Naive B cell (primary cell): ENCODE data around the gene EDARADD. TPM values are rescaled to one million over a fixed set of nuclear protein-coding genes. Genes with fewer than 3 reads are reported as not detected.

ENCODE experiments used
- ATAC-seq, 2 donors: fragments of 150-1000 bp; cut with Tn5 transposase; 2 replicates each; pipeline ENCODE4 v1.10.0; 2021; ENCODE audit warnings: low read depth in 2 of 2, mild to moderate bottlenecking in 2 of 2, moderate library complexity in 2 of 2
- DNase-seq: peaks from one replicate; pipeline ENCODE4 v3.0.0; 2022
- H3K27ac Mint-ChIP-seq, 6 donors: one replicate each; pipeline ENCODE4 v1.8.0; 2020 to 2022; ENCODE audit warnings: mild to moderate bottlenecking in 6 of 6, mixed read lengths in 6 of 6, moderate library complexity in 5 of 6, inconsistent platforms in 2 of 6
- H3K27me3 Mint-ChIP-seq, 3 donors: one replicate each; pipeline ENCODE4 v1.8.0; 2021 to 2022; ENCODE audit warnings: mixed read lengths in 3 of 3, mild to moderate bottlenecking in 1 of 3
- H3K36me3 Mint-ChIP-seq, 2 donors: one replicate each; pipeline ENCODE4 v1.8.0; 2020 to 2022; ENCODE audit warnings: mixed read lengths in 2 of 2, inconsistent platforms in 1 of 2, mild to moderate bottlenecking in 1 of 2
- H3K4me1 Mint-ChIP-seq, 3 donors: one replicate each; pipeline ENCODE4 v1.8.0; 2020 to 2022; ENCODE audit warnings: mixed read lengths in 3 of 3, inconsistent platforms in 1 of 3, mild to moderate bottlenecking in 1 of 3, moderate library complexity in 1 of 3
- H3K4me3 Mint-ChIP-seq, 8 donors: one replicate each; pipeline ENCODE4 v1.8.0; 2020 to 2022; ENCODE audit warnings: mild to moderate bottlenecking in 8 of 8, mixed read lengths in 8 of 8, moderate library complexity in 8 of 8, inconsistent platforms in 2 of 8
- H3K9me3 Mint-ChIP-seq, 7 donors: one replicate each; pipeline ENCODE4 v1.8.0; 2020 to 2022; ENCODE audit warnings: mixed read lengths in 7 of 7, mild to moderate bottlenecking in 5 of 7, inconsistent platforms in 2 of 7, moderate library complexity in 1 of 7
- polyA plus RNA-seq, 6 donors: library from polyadenylated mRNA; unstranded; fragments of 300-500 nt; fragmentation: Illumina TruSeq; gene quantifications; one replicate each; pipeline ENCODE4 v1.2.3, GENCODE V29; 2021; ENCODE audit warnings: low read depth in 6 of 6

EDARADD gene
- polyA plus RNA-seq, 6 donors from 2014 or later: not detected

- DNase-seq (no peak), ATAC-seq (no peak)
- Mint-ChIP-seq H3K27ac (no peak overlapping the region), H3K4me3 (peak overlapping the region in 7 of 8 donors; percentile 61 to 92 (median 85)), H3K36me3 (peaks cover 4 to 15% of the 10 kb centered on the region in 2 donors), H3K4me1 (peaks cover 18 to 23% (median 22%) of the 10 kb centered on the region in 3 donors), H3K27me3 (peaks cover 38 to 65% (median 53%) of the 10 kb centered on the region in 3 donors), H3K9me3 (peaks cover 0 to 3% (median 0%) of the 10 kb centered on the region in 7 donors)
These were observed 2.6 kb downstream of the EDARADD start for GRCh38 chr1:236396665-236397043.

GRCh38 chr1:236397173-236397759, 3.2 kb downstream of the EDARADD start:
- Mint-ChIP-seq H3K27ac (peak overlapping the region in 1 of 6 donors; percentile 82), H3K9me3 (peaks cover 0 to 3% (median 0%) of the 10 kb centered on the region in 7 donors), H3K27me3 (peaks cover 36 to 66% (median 53%) of the 10 kb centered on the region in 3 donors), H3K4me3 (peak overlapping the region in 3 of 8 donors; percentile 8 to 75 (median 61)), H3K36me3 (peaks cover 5 to 15% of the 10 kb centered on the region in 2 donors), H3K4me1 (peaks cover 18 to 23% (median 22%) of the 10 kb centered on the region in 3 donors)
- DNase-seq (no peak), ATAC-seq (no peak)

- H3K4me1 Mint-ChIP-seq: peaks cover 18 to 22% (median 22%) of the 10 kb centered on the region in 3 donors
- peaks cover 5 to 15% of the 10 kb centered on the region in 2 donors for H3K36me3 Mint-ChIP-seq
- peak overlapping the region in 2 of 8 donors; percentile 19 to 53 for H3K4me3 Mint-ChIP-seq
- ATAC-seq (no peak), DNase-seq (no peak)
- peaks cover 0 to 3% (median 0%) of the 10 kb centered on the region in 7 donors for H3K9me3 Mint-ChIP-seq
- peaks cover 34 to 66% (median 46%) of the 10 kb centered on the region in 3 donors for H3K27me3 Mint-ChIP-seq
- no peak overlapping the region for H3K27ac Mint-ChIP-seq
These were observed 4.5 kb downstream of the EDARADD start for GRCh38 chr1:236398538-236398937.

GRCh38 chr1:236400061-236400603, 6.0 kb downstream of the EDARADD start:
- peaks cover 5 to 8% of the 10 kb centered on the region in 2 donors for H3K36me3 Mint-ChIP-seq
- no peak for DNase-seq
- peak overlapping the region in 1 of 6 donors; percentile 17 for H3K27ac Mint-ChIP-seq
- no peak for ATAC-seq
- H3K4me3 Mint-ChIP-seq: no peak overlapping the region
- peaks cover 0 to 3% (median 0%) of the 10 kb centered on the region in 7 donors for H3K9me3 Mint-ChIP-seq
- peaks cover 7 to 8% (median 7%) of the 10 kb centered on the region in 3 donors for H3K4me1 Mint-ChIP-seq
- peaks cover 21 to 52% (median 31%) of the 10 kb centered on the region in 3 donors for H3K27me3 Mint-ChIP-seq

GRCh38 chr1:236401698-236402097, 7.6 kb downstream of the EDARADD start:
- Mint-ChIP-seq H3K9me3 (peaks cover 0 to 3% (median 0%) of the 10 kb centered on the region in 7 donors), H3K4me1 (no peaks in the 10 kb centered on the region), H3K36me3 (peaks cover 0 to 5% of the 10 kb centered on the region in 2 donors), H3K4me3 (no peak overlapping the region), H3K27ac (no peak overlapping the region), H3K27me3 (peaks cover 11 to 38% (median 20%) of the 10 kb centered on the region in 3 donors)
- ATAC-seq: no peak
- DNase-seq: no peak

- Mint-ChIP-seq H3K36me3 (peaks cover 0 to 5% of the 10 kb centered on the region in 2 donors), H3K4me3 (no peak overlapping the region), H3K9me3 (no peaks in the 10 kb centered on the region), H3K4me1 (no peaks in the 10 kb centered on the region), H3K27ac (peak overlapping the region in 1 of 6 donors; percentile 78), H3K27me3 (peaks cover 0 to 17% (median 0%) of the 10 kb centered on the region in 3 donors)
- DNase-seq: no peak
- ATAC-seq: no peak
These were observed 10.0 kb downstream of the EDARADD start for GRCh38 chr1:236403905-236404696.

GRCh38 chr1:236407059-236407458, 13.0 kb downstream of the EDARADD start:
- H3K27ac Mint-ChIP-seq: no peak overlapping the region
- ATAC-seq (no peak), DNase-seq (no peak)
- H3K36me3 Mint-ChIP-seq: no peaks in the 10 kb centered on the region
- peaks cover 0 to 1% (median 0%) of the 10 kb centered on the region in 3 donors for H3K27me3 Mint-ChIP-seq
- H3K4me3 Mint-ChIP-seq: peak overlapping the region in 1 of 8 donors; percentile 30
- no peaks in the 10 kb centered on the region for H3K9me3 Mint-ChIP-seq
- H3K4me1 Mint-ChIP-seq: no peaks in the 10 kb centered on the region

GRCh38 chr1:236413688-236414087, 19.6 kb downstream of the EDARADD start:
- H3K27me3 Mint-ChIP-seq: peaks cover 0 to 9% (median 1%) of the 10 kb centered on the region in 3 donors
- H3K9me3 Mint-ChIP-seq: no peaks in the 10 kb centered on the region

GRCh38 chr1:236416165-236416564, 22.1 kb downstream of the EDARADD start:
- Mint-ChIP-seq H3K27me3 (peaks cover 0 to 9% (median 3%) of the 10 kb centered on the region in 3 donors), H3K4me1 (peaks cover 3 to 10% (median 6%) of the 10 kb centered on the region in 3 donors), H3K27ac (peak overlapping the region in 5 of 6 donors; percentile 76 to 92 (median 78)), H3K36me3 (no peaks in the 10 kb centered on the region), H3K9me3 (no peaks in the 10 kb centered on the region), H3K4me3 (peak overlapping the region in 4 of 8 donors; percentile 5 to 49 (median 22))
- DNase-seq (peak; percentile 11), ATAC-seq (peak; percentile 73 to 80)

More at GRCh38 chr1:236413688-236414087, 19.6 kb downstream of the EDARADD start:
- DNase-seq (no peak), ATAC-seq (no peak)
- no peak overlapping the region for H3K27ac Mint-ChIP-seq
- H3K36me3 Mint-ChIP-seq: no peaks in the 10 kb centered on the region
- H3K4me3 Mint-ChIP-seq: no peak overlapping the region
- peaks cover 3 to 10% (median 6%) of the 10 kb centered on the region in 3 donors for H3K4me1 Mint-ChIP-seq

- Mint-ChIP-seq H3K36me3 (no peaks in the 10 kb centered on the region), H3K9me3 (no peaks in the 10 kb centered on the region), H3K27ac (peak overlapping the region in 1 of 6 donors; percentile 0), H3K4me1 (peaks cover 3 to 10% (median 6%) of the 10 kb centered on the region in 3 donors), H3K4me3 (no peak overlapping the region), H3K27me3 (peaks cover 0 to 5% (median 3%) of the 10 kb centered on the region in 3 donors)
- no peak for DNase-seq
- ATAC-seq: no peak
These were observed 23.2 kb downstream of the EDARADD start for GRCh38 chr1:236417336-236417735.

- ATAC-seq: no peak
- peaks cover 0 to 2% (median 0%) of the 10 kb centered on the region in 7 donors for H3K9me3 Mint-ChIP-seq
- H3K27me3 Mint-ChIP-seq: peaks cover 0 to 3% (median 0%) of the 10 kb centered on the region in 3 donors
- peak overlapping the region in 1 of 6 donors; percentile 36 for H3K27ac Mint-ChIP-seq
- DNase-seq: no peak
- no peaks in the 10 kb centered on the region for H3K36me3 Mint-ChIP-seq
- no peak overlapping the region for H3K4me3 Mint-ChIP-seq
- peaks cover 3 to 11% (median 6%) of the 10 kb centered on the region in 3 donors for H3K4me1 Mint-ChIP-seq
These were observed 25.4 kb downstream of the EDARADD start for GRCh38 chr1:236419502-236419901.

- Mint-ChIP-seq H3K36me3 (no peaks in the 10 kb centered on the region), H3K4me3 (no peak overlapping the region), H3K27ac (no peak overlapping the region), H3K27me3 (peaks cover 0 to 3% (median 0%) of the 10 kb centered on the region in 3 donors), H3K9me3 (peaks cover 0 to 2% (median 0%) of the 10 kb centered on the region in 7 donors), H3K4me1 (peaks cover 7 to 23% (median 9%) of the 10 kb centered on the region in 3 donors)
- DNase-seq: no peak
- no peak for ATAC-seq
These were observed 26.9 kb downstream of the EDARADD start for GRCh38 chr1:236421022-236421421.

- ATAC-seq (no peak), DNase-seq (no peak)
- Mint-ChIP-seq H3K4me1 (peaks cover 7 to 17% (median 8%) of the 10 kb centered on the region in 3 donors), H3K27ac (no peak overlapping the region), H3K9me3 (peaks cover 0 to 2% (median 0%) of the 10 kb centered on the region in 7 donors), H3K4me3 (no peak overlapping the region), H3K36me3 (no peaks in the 10 kb centered on the region), H3K27me3 (peaks cover 0 to 3% (median 0%) of the 10 kb centered on the region in 3 donors)
These were observed 27.9 kb downstream of the EDARADD start for GRCh38 chr1:236421850-236422516.
